B cell (primary cell): ENCODE data around the gene NEDD1.

Experiments used
- CTCF ChIP-seq: fragments of 200-600 bp; IDR thresholded peaks from one replicate; pipeline ENCODE4 v1.8.0; 2022; ENCODE audit warnings: antibody characterized with exemption, mild to moderate bottlenecking
- EZH2 ChIP-seq: IDR thresholded peaks from 2 replicates; pipeline ENCODE4 v1.6.1; 2012; ENCODE audit warnings: borderline replicate concordance, low read depth, mild to moderate bottlenecking, moderate library complexity, low read length; ENCODE audit not compliant: insufficient read depth, poor library complexity, severe bottlenecking

- TF ChIP-seq CTCF (no peak), EZH2 (no peak)
These were observed 44.7 kb upstream of the NEDD1 start for GRCh38 chr12:96862326-96862725.
